SK-N-SH treated with all-trans-retinoic acid at 6 μM for 48 hours (cell line): ENCODE measurements around the gene KRTAP10-7.

Source experiments
- BACH2 ChIP-seq: fragments of 250-450 bp; sonication (Bioruptor Pico); IDR thresholded peaks from 2 replicates; pipeline ENCODE4 v1.9.0; 2021; ENCODE audit warnings: mild to moderate bottlenecking, borderline replicate concordance
- ISL1 ChIP-seq: fragments of 250-450 bp; sonication (Bioruptor Pico); IDR thresholded peaks from 2 replicates; pipeline ENCODE4 v2.1.2; 2022; ENCODE audit warnings: mild to moderate bottlenecking, moderate library complexity
- OSR1 ChIP-seq: fragments of 250-450 bp; sonication (Bioruptor Pico); IDR thresholded peaks from 2 replicates; pipeline ENCODE4 v1.8.0; 2022; ENCODE audit warnings: moderate library complexity, mild to moderate bottlenecking, inconsistent platforms
- RARB ChIP-seq: fragments of 250-450 bp; sonication (Bioruptor Pico); IDR thresholded peaks from 2 replicates; pipeline ENCODE4 v1.8.0; 2021; ENCODE audit warnings: mild to moderate bottlenecking, moderate library complexity
- TCF4 ChIP-seq: fragments of 250-450 bp; sonication (Bioruptor Pico); IDR thresholded peaks from 2 replicates; pipeline ENCODE4 v1.8.0; 2021; ENCODE audit warnings: mild to moderate bottlenecking, moderate library complexity, borderline replicate concordance
- ZC3H10 ChIP-seq: fragments of 250-450 bp; sonication (Bioruptor Pico); IDR thresholded peaks from 2 replicates; pipeline ENCODE4 v1.5.1; 2021; ENCODE audit warnings: mild to moderate bottlenecking, moderate library complexity
- ZFP3 ChIP-seq: fragments of 250-450 bp; sonication (Bioruptor Pico); IDR thresholded peaks from 2 replicates; pipeline ENCODE4 v1.5.0; 2020; ENCODE audit warnings: mild to moderate bottlenecking, moderate library complexity
- ZNF8 ChIP-seq: fragments of 450-650 bp; formaldehyde crosslinking; IDR thresholded peaks from 2 replicates; pipeline ENCODE4 v1.5.0; 2020; ENCODE audit warnings: mild to moderate bottlenecking, moderate library complexity
- TF ChIP-seq, protein P1 (sequence below): fragments of 250-450 bp; sonication (Bioruptor Pico); IDR thresholded peaks from 2 replicates; pipeline ENCODE4 v1.8.0; 2020; ENCODE audit warnings: mild to moderate bottlenecking, moderate library complexity, borderline replicate concordance

DNA sequence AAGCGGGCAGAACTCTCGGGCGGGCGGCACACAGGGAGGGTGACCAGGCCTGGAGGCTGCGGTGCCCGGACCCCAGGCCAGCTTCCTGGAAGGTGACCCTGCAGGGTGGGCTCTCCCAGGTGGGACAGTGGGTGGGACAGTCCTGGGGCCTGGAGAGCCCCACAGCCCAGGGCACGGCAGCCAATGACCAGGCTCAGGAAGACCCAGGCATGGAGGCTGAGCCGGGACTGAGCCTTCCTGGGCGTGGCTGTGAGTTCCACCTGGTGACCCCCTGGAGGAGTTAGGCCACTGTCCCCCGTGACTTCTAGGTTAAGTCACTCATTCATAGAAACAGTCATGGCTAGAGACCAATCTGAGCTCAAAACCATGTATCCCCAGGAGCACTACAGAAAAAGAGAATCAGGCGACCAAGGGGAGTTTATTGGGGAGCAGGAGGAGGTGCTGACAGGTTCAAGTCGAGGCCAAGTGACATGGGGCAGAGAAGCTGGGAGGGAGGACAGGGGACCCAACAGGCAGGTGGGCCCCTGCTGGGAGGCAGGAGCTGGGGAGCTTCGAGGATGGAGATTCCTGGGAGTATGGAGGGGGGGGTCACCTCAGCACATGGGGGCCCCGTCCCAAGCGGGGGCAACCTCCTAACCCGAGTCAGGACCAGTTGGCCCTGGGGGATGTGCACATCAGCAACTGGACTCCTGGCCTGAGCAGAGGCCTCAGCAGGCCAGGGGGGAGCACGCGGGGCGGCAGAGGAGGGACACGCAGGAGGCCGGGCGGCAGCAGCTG, 21.2 kb upstream of the KRTAP10-7 start:
- no peak for TF ChIP-seq RARB (CRISPR knock-in tag)
- no peak for TF ChIP-seq OSR1 (CRISPR knock-in tag)
- TF ChIP-seq, protein P1, sequence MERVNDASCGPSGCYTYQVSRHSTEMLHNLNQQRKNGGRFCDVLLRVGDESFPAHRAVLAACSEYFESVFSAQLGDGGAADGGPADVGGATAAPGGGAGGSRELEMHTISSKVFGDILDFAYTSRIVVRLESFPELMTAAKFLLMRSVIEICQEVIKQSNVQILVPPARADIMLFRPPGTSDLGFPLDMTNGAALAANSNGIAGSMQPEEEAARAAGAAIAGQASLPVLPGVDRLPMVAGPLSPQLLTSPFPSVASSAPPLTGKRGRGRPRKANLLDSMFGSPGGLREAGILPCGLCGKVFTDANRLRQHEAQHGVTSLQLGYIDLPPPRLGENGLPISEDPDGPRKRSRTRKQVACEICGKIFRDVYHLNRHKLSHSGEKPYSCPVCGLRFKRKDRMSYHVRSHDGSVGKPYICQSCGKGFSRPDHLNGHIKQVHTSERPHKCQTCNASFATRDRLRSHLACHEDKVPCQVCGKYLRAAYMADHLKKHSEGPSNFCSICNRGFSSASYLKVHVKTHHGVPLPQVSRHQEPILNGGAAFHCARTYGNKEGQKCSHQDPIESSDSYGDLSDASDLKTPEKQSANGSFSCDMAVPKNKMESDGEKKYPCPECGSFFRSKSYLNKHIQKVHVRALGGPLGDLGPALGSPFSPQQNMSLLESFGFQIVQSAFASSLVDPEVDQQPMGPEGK (CRISPR knock-in tag) = no peak
- TF ChIP-seq BACH2 (CRISPR knock-in tag) = no peak
- TF ChIP-seq TCF4 = no peak
- no peak for TF ChIP-seq ZFP3 (CRISPR knock-in tag)
- TF ChIP-seq ISL1 (CRISPR knock-in tag) = no peak
- no peak for TF ChIP-seq ZC3H10
- no peak for TF ChIP-seq ZNF8 (CRISPR knock-in tag)
